HAP-1 (cell line): ENCODE measurements around the gene CCDC57.
"Not testable (repeated sequence)": the region's sequence is repeated elsewhere in the genome, so short reads cannot be mapped to it uniquely, and the experiment has no call there.

Experiments
- DNase-seq, 2 experiments: peaks; one replicate each; pipeline ENCODE4 v3.0.0-alpha.2; 2016 to 2020; ENCODE audit warnings: low spot score in 2 of 2
- H3K27me3 ChIP-seq: fragments of 250-450 bp; sonication (Bioruptor Pico); 2 replicates; pipeline ENCODE4 v1.5.1; 2020; ENCODE audit warnings: low read depth, mild to moderate bottlenecking, moderate library complexity
- H3K36me3 ChIP-seq: fragments of 250-450 bp; sonication (Bioruptor Pico); replicated peaks from 2 replicates; pipeline ENCODE4 v1.5.1; 2020; ENCODE audit warnings: mild to moderate bottlenecking
- H3K4me1 ChIP-seq: fragments of 250-450 bp; sonication (Bioruptor Pico); 2 replicates; pipeline ENCODE4 v1.5.1; 2020; ENCODE audit warnings: mild to moderate bottlenecking
- H3K4me3 ChIP-seq: fragments of 250-450 bp; sonication (Bioruptor Pico); 2 replicates; pipeline ENCODE4 v1.5.1; 2020; ENCODE audit warnings: mild to moderate bottlenecking, moderate library complexity
- H3K9me3 ChIP-seq: fragments of 250-450 bp; sonication (Bioruptor Pico); 2 replicates; pipeline ENCODE4 v1.5.1; 2020; ENCODE audit warnings: mild to moderate bottlenecking, moderate library complexity
- in situ Hi-C: fragments of 300-500 bp; cut with MboI; formaldehyde crosslinking; loops from 3 replicates; pipeline ENCODE4 v1.14.3; 2020; ENCODE audit warnings: low sequenced_read_pairs, inconsistent platforms, mixed read lengths

CCDC57 gene

DNA sequence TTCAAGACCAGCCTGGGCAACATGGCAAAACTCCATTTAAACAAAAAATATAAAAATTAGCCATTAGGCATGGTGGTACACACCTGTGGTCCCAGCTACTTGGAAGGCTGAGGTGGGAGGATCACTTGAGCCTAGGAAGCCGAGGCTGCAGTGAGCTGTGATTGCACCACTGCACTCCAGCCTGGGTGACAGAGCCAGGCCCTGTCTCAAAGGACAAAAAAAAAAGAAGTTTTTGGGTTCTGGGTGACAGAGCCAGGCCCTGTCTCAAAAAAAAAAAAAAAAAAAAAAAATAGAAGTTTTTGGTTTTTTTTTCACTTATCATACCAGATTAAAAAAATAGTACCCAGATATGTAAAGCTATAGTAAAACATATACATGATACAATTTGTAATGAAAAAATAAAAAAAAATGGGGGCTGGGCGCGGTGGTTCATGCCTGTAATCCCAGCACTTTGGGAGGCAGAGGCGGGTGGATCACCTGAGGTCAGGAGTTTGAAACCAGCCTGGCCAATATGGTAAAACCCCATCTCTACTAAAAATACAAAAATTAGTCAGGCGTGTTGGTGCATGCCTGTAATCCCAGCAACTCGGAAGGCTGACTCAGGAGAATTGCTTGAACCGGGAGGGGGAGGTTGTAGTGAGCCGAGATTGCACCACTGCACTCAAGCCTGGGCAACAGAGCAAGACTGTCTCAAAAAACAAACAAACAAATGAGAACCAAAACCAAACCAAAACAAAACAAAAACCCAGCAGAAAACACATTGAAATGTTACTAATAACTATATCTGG lies 79.3 kb downstream of the CCDC57 start:
- H3K4me3 ChIP-seq, H3K4me1 ChIP-seq, in situ Hi-C loops, H3K9me3 ChIP-seq, DNase-seq, H3K27me3 ChIP-seq, H3K36me3 ChIP-seq: not testable (repeated sequence)

- Histone ChIP-seq H3K9me3 (no peaks in the 10 kb centered on the region), H3K4me1 (no peaks in the 10 kb centered on the region), H3K36me3 (no peaks in the 10 kb centered on the region), H3K27me3 (no peaks in the 10 kb centered on the region), H3K4me3 (no peak overlapping the region)
- in situ Hi-C loops, result no loop called here
- DNase-seq, result no peak
Measured at GRCh38 chr17:82129095-82129494, 83.5 kb downstream of the CCDC57 start.

DNA sequence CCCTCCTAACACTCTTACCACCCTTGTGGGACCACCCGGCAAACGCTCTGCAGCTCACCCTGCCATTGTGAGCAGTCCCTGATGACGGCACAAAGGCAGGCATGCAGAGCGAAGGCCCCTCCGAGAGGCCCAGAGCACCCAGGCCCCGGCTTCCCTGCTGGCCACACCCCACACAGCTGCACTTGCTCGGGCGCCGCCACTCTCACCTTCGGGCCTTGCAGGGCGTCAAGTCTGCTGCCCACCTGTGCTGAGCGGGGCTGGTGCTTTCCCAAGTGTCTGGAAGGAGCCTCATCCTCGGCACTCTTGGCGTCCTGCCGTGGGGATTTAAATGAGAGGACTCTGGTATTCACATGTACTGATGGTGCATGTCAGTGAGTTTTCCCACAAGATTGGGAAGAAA lies 84.4 kb downstream of the CCDC57 start:
- Histone ChIP-seq H3K27me3 (no peaks in the 10 kb centered on the region), H3K4me3 (no peak overlapping the region), H3K36me3 (no peaks in the 10 kb centered on the region), H3K4me1 (no peaks in the 10 kb centered on the region), H3K9me3 (no peaks in the 10 kb centered on the region)
- in situ Hi-C loops, result no loop called here
- DNase-seq, result no peak

DNA sequence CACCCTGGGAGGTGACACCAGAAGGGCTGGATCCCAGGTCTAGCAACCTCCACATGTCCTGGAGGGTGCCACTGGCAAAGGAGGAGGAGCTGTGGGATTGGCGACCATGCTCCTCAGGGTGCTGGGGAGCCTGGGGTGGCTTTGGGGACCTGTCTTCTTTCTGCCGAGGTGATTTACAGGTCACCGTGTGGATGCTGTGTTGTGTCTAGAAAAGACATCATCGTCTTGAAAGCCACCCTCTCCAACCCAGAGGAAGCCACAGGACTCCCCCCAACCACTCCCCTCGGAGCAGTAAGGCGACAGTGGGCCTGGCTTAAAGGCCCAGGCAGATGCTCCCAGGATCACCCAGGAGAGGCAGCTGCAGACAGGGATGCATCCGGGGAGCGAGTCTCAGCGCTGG lies 84.9 kb downstream of the CCDC57 start:
- DNase-seq, result no peak
- Histone ChIP-seq H3K9me3 (no peaks in the 10 kb centered on the region), H3K27me3 (no peaks in the 10 kb centered on the region), H3K4me3 (no peak overlapping the region), H3K36me3 (no peaks in the 10 kb centered on the region), H3K4me1 (no peaks in the 10 kb centered on the region)
- in situ Hi-C loops, result no loop called here

DNA sequence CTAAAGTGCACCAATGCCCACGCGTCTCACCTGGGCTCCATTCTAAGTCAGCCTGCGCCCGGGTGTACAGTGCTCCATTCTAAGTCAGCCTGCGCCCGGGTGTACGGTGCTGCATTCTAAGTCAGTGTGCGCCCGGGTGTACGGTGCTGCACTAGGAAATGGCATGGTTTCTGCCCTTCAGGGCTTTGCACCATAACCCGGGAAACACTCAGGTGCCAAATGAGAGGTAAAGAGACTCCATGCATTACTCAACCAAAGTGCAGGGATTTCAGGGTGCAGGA lies 85.4 kb downstream of the CCDC57 start:
- no peak overlapping the region for H3K4me3 ChIP-seq
- no peaks in the 10 kb centered on the region for H3K27me3 ChIP-seq
- H3K9me3 ChIP-seq, result no peaks in the 10 kb centered on the region
- in situ Hi-C loops, result no loop called here
- no peaks in the 10 kb centered on the region for H3K36me3 ChIP-seq
- no peaks in the 10 kb centered on the region for H3K4me1 ChIP-seq
- DNase-seq, result no peak

DNA sequence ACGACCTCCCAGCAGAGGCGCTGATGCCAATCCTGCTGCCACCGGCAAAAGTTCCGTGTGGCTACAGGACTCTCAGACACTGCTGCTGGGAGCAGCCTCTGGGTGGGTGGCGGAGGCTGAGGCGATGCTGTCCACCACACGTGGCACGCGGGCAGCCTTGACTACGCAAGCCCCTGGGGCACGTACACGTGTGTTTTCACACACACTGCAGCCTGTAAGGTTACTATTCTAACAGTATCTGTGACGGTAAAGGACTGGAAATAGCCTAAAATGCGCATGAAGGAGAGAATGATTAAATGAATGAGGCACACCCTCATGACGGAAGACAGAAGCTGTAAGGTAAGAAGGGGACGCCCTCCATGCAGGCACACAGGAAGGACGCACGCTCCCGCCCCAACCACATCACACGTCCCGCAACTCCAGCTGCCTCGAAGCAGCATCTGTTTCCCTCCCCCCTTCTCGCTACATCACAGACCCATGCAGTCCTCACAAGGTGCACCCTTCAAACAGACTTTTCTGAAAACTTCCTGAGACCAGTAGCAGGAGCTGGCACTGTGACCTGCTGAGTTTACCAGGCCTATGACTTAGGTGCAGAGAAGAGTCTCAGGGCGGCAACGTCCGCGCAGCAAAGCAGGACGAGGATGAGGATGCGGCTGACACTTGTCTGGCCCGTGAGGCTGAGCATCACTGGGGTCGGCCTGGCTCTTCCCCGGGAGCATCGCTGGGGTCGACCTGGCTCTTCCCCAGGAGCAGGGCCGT lies 85.9 kb downstream of the CCDC57 start:
- Histone ChIP-seq H3K4me1 (no peaks in the 10 kb centered on the region), H3K27me3 (no peaks in the 10 kb centered on the region), H3K9me3 (no peaks in the 10 kb centered on the region), H3K36me3 (no peaks in the 10 kb centered on the region), H3K4me3 (no peak overlapping the region)
- in situ Hi-C loops, result no loop called here
- DNase-seq, result no peak

DNA sequence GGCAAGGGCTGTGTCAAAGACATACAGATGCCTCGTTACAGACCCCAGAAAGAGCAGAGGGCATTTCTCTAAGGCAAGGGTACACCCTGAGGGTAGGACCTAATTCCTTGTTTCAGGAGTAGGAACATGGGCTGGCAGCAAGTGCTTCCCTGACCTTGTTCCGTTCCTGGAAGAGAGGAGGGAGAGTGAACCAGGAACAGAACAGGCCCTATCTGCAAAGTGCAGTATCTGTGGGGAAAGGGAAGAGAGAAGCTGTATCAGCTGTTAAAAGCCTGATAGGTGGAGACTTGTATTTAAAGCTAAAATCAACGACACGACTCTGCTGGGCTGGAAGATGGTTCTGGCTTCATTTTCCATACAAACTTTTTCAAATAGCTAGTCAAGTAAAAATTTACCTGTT lies 88.5 kb downstream of the CCDC57 start:
- no peaks in the 10 kb centered on the region for H3K4me1 ChIP-seq
- in situ Hi-C loops, result no loop called here
- no peaks in the 10 kb centered on the region for H3K9me3 ChIP-seq
- DNase-seq, result no peak
- H3K4me3 ChIP-seq, result no peak overlapping the region
- no peaks in the 10 kb centered on the region for H3K27me3 ChIP-seq
- no peaks in the 10 kb centered on the region for H3K36me3 ChIP-seq

DNA sequence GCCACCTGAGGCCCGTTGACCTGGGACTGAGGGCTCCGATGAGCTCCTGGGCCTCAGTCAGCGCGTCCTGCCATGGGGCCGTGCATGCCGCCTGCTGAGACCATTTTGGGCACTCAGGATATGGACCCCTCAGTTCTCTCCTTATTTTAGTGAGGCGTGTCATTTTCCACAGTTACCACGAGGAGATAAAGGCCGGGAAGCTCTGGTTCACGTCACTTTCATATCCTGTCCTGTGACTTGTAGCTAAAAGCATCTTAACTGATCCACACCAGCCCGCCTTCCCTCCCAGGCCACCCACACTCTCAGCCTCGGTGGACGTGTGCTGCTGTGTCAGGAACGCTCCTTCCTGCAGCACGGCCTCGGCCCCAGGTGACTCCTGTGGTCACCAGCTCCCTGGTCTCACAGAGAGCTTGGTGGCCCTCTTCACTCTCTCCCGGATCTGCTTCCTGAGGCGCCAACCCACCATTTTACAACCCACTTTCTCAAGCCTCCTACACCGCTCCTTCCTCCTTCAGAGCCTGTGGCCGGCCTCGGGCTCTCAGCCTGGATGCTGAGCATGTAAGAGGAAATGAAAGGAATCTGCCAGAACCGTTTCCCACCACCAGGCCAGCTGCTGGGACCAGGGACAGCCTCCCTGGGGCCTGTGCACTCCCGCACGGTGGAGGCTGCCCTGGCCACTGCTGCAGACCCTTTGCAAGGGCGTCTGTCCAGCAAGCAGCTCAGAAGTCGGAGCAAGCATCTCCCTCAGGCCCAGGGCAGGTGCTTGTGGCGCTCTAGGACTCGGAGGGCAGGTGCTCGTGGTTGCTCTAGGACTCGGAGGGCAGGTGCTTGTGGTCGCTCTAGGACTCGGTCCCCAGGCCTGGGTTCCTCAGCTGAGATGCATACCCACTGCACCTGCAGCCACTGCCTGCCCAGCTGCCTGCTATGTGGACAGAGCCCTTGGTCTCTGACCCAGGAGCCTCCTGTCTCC lies 90.7 kb downstream of the CCDC57 start:
- no peaks in the 10 kb centered on the region for H3K27me3 ChIP-seq
- no peaks in the 10 kb centered on the region for H3K9me3 ChIP-seq
- no peak for DNase-seq
- no peaks in the 10 kb centered on the region for H3K36me3 ChIP-seq
- H3K4me3 ChIP-seq, result no peak overlapping the region
- in situ Hi-C loops, result no loop called here
- no peaks in the 10 kb centered on the region for H3K4me1 ChIP-seq

- H3K9me3 ChIP-seq, result no peaks in the 10 kb centered on the region
- in situ Hi-C loops, result no loop called here
- H3K27me3 ChIP-seq, result no peaks in the 10 kb centered on the region
- H3K4me1 ChIP-seq, result no peaks in the 10 kb centered on the region
- no peak overlapping the region for H3K4me3 ChIP-seq
- no peaks in the 10 kb centered on the region for H3K36me3 ChIP-seq
- no peak for DNase-seq
Measured at GRCh38 chr17:82121246-82121645, 91.4 kb downstream of the CCDC57 start.

DNA sequence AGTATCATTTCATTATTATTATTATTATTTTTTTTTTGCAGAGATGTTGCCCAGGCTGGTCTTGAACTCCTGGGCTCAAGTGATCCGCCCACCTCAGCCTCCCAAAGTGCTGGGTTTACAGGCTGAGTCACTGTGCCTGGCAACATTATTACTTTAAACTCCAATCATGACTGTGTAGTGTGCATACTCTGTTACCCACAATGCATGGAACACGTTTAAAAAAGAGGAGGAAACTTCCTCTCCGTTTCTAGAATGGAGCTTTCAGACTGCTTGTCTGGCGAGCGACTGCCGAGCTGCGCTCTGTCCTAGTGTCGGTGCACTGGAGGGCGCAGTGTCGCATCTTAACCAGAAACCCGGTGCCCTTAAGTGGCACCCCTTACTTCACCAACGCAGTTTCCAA lies 92.5 kb downstream of the CCDC57 start:
- in situ Hi-C loops, result no loop called here
- Histone ChIP-seq H3K36me3 (no peaks in the 10 kb centered on the region), H3K9me3 (no peaks in the 10 kb centered on the region), H3K27me3 (no peaks in the 10 kb centered on the region), H3K4me3 (no peak overlapping the region), H3K4me1 (no peaks in the 10 kb centered on the region)
- DNase-seq, result no peak

- no peaks in the 10 kb centered on the region for H3K4me1 ChIP-seq
- in situ Hi-C loops, result no loop called here
- H3K9me3 ChIP-seq, result no peaks in the 10 kb centered on the region
Measured at GRCh38 chr17:82118815-82119380, 93.7 kb downstream of the CCDC57 start.

DNA sequence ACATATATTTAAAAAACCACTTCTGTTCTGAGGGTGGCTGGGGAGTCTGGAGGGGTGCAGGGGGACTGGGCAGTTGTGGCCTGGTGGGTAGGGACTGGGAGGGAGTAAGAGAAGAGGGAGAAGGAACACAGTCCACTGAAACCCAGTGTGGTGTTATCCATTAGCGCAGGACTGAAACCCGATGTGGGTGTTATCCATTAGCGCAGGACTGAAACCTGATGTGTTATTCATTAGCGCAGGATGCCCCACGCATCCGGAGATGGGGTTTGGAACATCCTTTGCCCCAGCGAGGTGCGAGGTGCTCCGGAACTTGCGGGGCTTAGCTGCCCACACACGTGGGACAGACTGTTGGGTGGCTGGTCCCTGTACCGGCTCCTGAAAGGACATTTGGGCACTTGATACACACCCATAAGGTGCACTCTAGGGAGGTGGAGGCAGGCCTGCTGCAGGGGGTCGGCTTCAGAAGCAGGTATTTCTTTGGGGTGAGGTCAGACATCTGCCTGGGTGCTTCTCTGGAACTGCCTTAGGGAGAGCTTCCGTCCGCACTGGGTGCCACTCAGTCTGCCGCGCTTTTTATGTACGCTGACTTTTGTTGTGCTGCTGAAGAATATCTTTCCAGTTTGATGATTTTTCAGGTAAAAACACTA lies 94.4 kb downstream of the CCDC57 start:
- Histone ChIP-seq H3K9me3 (no peaks in the 10 kb centered on the region), H3K36me3 (no peaks in the 10 kb centered on the region), H3K4me1 (no peaks in the 10 kb centered on the region), H3K4me3 (no peak overlapping the region), H3K27me3 (no peaks in the 10 kb centered on the region)
- DNase-seq, result no peak
- in situ Hi-C loops, result no loop called here

More at GRCh38 chr17:82118815-82119380, 93.7 kb downstream of the CCDC57 start:
- DNase-seq, result no peak
- Histone ChIP-seq H3K4me3 (no peak overlapping the region), H3K36me3 (no peaks in the 10 kb centered on the region), H3K27me3 (no peaks in the 10 kb centered on the region)
